HG02943 (cell line): ENCODE data around the gene NPIPB4.
"Not testable (repeated sequence)": the region's sequence is repeated elsewhere in the genome, so short reads cannot be mapped to it uniquely, and the experiment has no call there.

Source experiments
- ATAC-seq: cut with Tn5 transposase; IDR thresholded peaks from one replicate; pipeline ENCODE4 v1.9.1; 2021; ENCODE audit warnings: mild to moderate bottlenecking, low read depth, moderate library complexity; ENCODE audit not compliant: unreplicated experiment

Gene NPIPB4

GRCh38 chr16:21790506-21790905, 67.0 kb downstream of the NPIPB4 start:
- not testable (repeated sequence) for ATAC-seq
